Measurements from ENCODE around the gene WHRN.

GRCh38 chr9:114370251-114370967 is 134.9 kb downstream of the WHRN start:
- TF ChIP-seq ATF3 (CRISPR knock-in tag; conservative IDR thresholded peaks at IDR 0.05): no peak
- TF ChIP-seq CTCF (IDR thresholded peaks at IDR 0.05): no peak
- TF ChIP-seq NFYB (CRISPR knock-in tag; conservative IDR thresholded peaks at IDR 0.05; ENCODE audit: low read depth): no peak
- no peak for TF ChIP-seq SP1 (CRISPR knock-in tag; conservative IDR thresholded peaks at IDR 0.05)
- TF ChIP-seq ELF4 (CRISPR knock-in tag; IDR thresholded peaks at IDR 0.05; ENCODE audit: low read depth): no peak
- no peak for TF ChIP-seq RELA (CRISPR knock-in tag; IDR thresholded peaks at IDR 0.05; ENCODE audit: borderline replicate concordance)
